Glutamatergic neuron (in vitro differentiated cells): ENCODE data around the gene DIABLO. TPM values are rescaled to one million over a fixed set of nuclear protein-coding genes. Genes with fewer than 3 reads are reported as not detected.

Experiments used
- DNase-seq: peaks from one replicate; pipeline ENCODE4 v3.0.0; 2022
- H3K27ac Mint-ChIP-seq: one replicate; pipeline ENCODE4 v1.8.0; 2020; ENCODE audit warnings: mild to moderate bottlenecking, mixed read lengths, inconsistent platforms; ENCODE audit not compliant: unreplicated experiment
- H3K27me3 Mint-ChIP-seq: one replicate; pipeline ENCODE4 v1.8.0; 2020; ENCODE audit warnings: mild to moderate bottlenecking, moderate library complexity, mixed read lengths, inconsistent platforms; ENCODE audit not compliant: unreplicated experiment
- H3K36me3 Mint-ChIP-seq: one replicate; pipeline ENCODE4 v1.8.0; 2020; ENCODE audit warnings: mild to moderate bottlenecking, mixed read lengths, inconsistent platforms; ENCODE audit not compliant: unreplicated experiment
- H3K4me1 Mint-ChIP-seq: one replicate; pipeline ENCODE4 v1.8.0; 2020; ENCODE audit warnings: mild to moderate bottlenecking, low read depth, mixed read lengths, inconsistent platforms; ENCODE audit not compliant: unreplicated experiment
- H3K4me3 Mint-ChIP-seq: one replicate; pipeline ENCODE4 v1.8.0; 2020; ENCODE audit warnings: mild to moderate bottlenecking, mixed read lengths, inconsistent platforms; ENCODE audit not compliant: unreplicated experiment
- H3K9me3 Mint-ChIP-seq: one replicate; pipeline ENCODE4 v1.8.0; 2020; ENCODE audit warnings: mild to moderate bottlenecking, moderate library complexity, mixed read lengths, inconsistent platforms; ENCODE audit not compliant: unreplicated experiment
- CTCF ChIP-seq: fragments of 200-600 bp; sonication (generic); IDR thresholded peaks from one replicate; pipeline ENCODE4 v1.5.0; 2021; ENCODE audit not compliant: partially characterized antibody, unreplicated experiment
- total RNA-seq: library from RNA; stranded (reverse); fragmentation: NEBNext Ultra II Directional; extraction: Animal tissue kit (Norgen Biotek cat#: 25700); gene quantifications from one replicate; pipeline ENCODE4 v1.2.1, GENCODE V29; 2021; ENCODE audit not compliant: unreplicated experiment

The DIABLO gene
- total RNA-seq, 1 donor from 2014 or later = 68.7 TPM

GRCh38 chr12:122194804-122195203, 31.0 kb downstream of the DIABLO start:
- Mint-ChIP-seq H3K9me3 (peaks cover 8% of the 10 kb centered on the region), H3K4me3 (no peak overlapping the region), H3K27me3 (no peaks in the 10 kb centered on the region), H3K36me3 (peaks cover 14% of the 10 kb centered on the region), H3K4me1 (no peaks in the 10 kb centered on the region), H3K27ac (no peak overlapping the region)
- no peak for TF ChIP-seq CTCF
- no peak for DNase-seq

GRCh38 chr12:122192441-122192840, 33.4 kb downstream of the DIABLO start:
- Mint-ChIP-seq H3K9me3 (peaks cover 5% of the 10 kb centered on the region), H3K27ac (no peak overlapping the region)
- no peak for TF ChIP-seq CTCF

DNA sequence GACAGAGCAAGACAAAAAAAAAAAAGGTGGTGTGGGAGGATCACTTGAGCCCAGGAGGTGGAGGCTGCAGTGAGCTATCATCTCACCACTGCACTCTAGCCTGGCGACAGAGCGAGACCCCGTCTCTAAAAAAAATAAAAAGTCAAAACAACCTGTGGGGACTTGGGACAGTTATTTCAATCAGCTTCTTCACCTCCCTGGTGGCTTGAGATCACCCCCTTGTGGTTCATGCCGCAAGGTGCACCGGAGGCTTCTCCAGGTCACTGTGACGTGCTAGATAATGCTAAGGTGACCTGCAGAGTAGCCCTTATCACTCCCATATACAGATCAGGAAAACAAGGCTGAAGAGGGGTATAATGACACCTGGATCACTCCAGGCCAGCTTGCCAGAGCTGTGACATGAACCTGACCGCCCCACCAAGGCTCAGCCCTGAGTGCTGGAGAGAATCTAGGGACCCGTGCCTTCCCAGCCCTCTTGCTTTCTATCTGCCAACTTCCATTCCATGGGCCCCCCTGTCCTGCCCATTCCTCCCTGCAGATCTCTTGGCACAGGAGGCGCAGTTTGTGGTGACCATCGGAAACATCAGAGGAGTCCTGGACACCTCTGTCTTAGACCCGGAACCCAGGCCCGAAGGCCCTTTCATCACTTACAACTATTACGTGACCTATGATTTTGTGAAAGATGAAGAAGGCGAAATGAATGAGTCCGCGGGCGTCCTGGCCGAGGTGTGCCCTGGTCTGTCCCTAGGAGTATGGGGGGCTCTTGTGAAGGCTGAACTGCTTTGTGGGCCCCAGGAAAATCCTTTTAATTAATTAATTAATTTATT, 34.8 kb downstream of the DIABLO start:
- Mint-ChIP-seq H3K9me3 (peaks cover 5% of the 10 kb centered on the region), H3K27ac (no peak overlapping the region), H3K27me3 (no peaks in the 10 kb centered on the region), H3K36me3 (peaks cover 14% of the 10 kb centered on the region), H3K4me3 (peak overlapping the region; percentile 11), H3K4me1 (no peaks in the 10 kb centered on the region)
- TF ChIP-seq CTCF = peak; percentile 75
- peak; percentile 82 for DNase-seq

More at GRCh38 chr12:122192441-122192840, 33.4 kb downstream of the DIABLO start:
- DNase-seq = no peak
- Mint-ChIP-seq H3K27me3 (no peaks in the 10 kb centered on the region), H3K36me3 (peaks cover 14% of the 10 kb centered on the region), H3K4me3 (no peak overlapping the region), H3K4me1 (no peaks in the 10 kb centered on the region)

DNA sequence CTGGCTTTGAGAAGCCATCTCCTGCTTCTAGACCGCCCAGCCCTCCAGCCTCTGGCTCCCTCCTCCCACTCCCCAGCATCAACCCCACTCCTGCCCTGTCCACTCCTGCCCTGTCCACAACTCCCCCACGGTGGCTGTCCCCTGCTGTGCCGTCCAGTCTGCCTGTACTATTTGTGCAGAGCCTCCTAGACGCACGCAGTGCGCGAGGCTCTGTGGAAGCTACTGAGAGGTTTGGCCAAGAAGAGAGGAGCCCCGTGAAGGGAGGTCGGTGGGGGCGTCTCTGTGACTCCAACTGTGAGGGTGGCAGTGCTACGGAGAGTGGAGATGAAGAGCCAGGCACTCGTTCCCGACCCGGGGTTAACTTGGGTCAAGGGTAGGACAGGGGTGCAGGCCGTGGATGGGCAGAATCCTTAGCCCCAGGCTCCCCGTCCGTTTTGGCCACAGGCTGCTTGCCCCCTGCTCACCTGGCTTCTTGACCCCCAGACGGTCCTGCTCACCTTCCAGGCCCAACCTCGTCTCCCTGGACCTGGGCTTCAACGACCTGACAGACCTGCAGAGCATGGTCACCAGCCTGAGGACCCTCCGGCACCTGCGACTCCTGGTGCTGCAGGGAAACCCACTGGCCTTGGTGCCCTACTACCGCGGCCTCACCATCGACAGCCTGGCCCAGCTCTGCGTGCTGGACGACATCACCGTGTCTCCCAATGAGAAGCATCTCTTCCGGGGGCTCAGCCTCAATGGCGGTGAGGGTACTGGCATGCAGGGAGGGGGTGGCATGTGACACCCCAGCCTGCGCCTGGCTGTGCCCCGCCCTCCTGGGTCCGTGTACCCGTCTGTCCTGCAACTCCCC, 36.0 kb downstream of the DIABLO start:
- Mint-ChIP-seq H3K9me3 (peaks cover 2% of the 10 kb centered on the region), H3K4me1 (no peaks in the 10 kb centered on the region), H3K4me3 (no peak overlapping the region), H3K36me3 (peaks cover 2% of the 10 kb centered on the region), H3K27ac (no peak overlapping the region), H3K27me3 (no peaks in the 10 kb centered on the region)
- TF ChIP-seq CTCF = no peak
- no peak for DNase-seq
